ENCODE measurements around the gene PRDM16. TPM values are rescaled to one million over a fixed set of nuclear protein-coding genes. Genes with fewer than 3 reads are reported as not detected.

The PRDM16 gene
- total RNA-seq, 4 donors from 2014 or later, result 5.4 to 13.2 (median 7.7) TPM

- no peaks in the 10 kb centered on the region for H3K36me3 ChIP-seq
- peaks cover 0 to 15% of the 10 kb centered on the region in 2 donors for H3K27me3 ChIP-seq
- no peak for DNase-seq
- peaks cover 0 to 14% (median 3%) of the 10 kb centered on the region in 4 donors for H3K4me1 ChIP-seq
- TF ChIP-seq CTCF (IDR thresholded peaks at IDR 0.05) (no peak), POLR2A (IDR thresholded peaks at IDR 0.05) (no peak)
- H3K9me3 ChIP-seq, result no peaks in the 10 kb centered on the region
- H3K4me3 ChIP-seq, result no peak overlapping the region
- H3K27ac ChIP-seq, result no peak overlapping the region
Measured at GRCh38 chr1:3074800-3075199, 5.8 kb downstream of the PRDM16 start.

GRCh38 chr1:3075666-3076362, 6.8 kb downstream of the PRDM16 start:
- H3K9me3 ChIP-seq, result no peaks in the 10 kb centered on the region
- H3K27me3 ChIP-seq, result peaks cover 0 to 15% of the 10 kb centered on the region in 2 donors
- H3K27ac ChIP-seq, result no peak overlapping the region
- H3K4me3 ChIP-seq, result no peak overlapping the region
- no peak for TF ChIP-seq CTCF (IDR thresholded peaks at IDR 0.05)
- TF ChIP-seq POLR2A (IDR thresholded peaks at IDR 0.05), result no peak
- H3K36me3 ChIP-seq, result no peaks in the 10 kb centered on the region
- H3K4me1 ChIP-seq, result peaks cover 0 to 9% (median under 1%) of the 10 kb centered on the region in 4 donors
- DNase-seq, result no peak

- Histone ChIP-seq H3K4me3 (no peak overlapping the region), H3K9me3 (no peaks in the 10 kb centered on the region), H3K36me3 (no peaks in the 10 kb centered on the region), H3K27me3 (peaks cover 0 to 15% of the 10 kb centered on the region in 2 donors), H3K27ac (no peak overlapping the region), H3K4me1 (peaks cover 0 to 8% (median 0%) of the 10 kb centered on the region in 4 donors)
- no peak for TF ChIP-seq CTCF (IDR thresholded peaks at IDR 0.05)
- TF ChIP-seq POLR2A (IDR thresholded peaks at IDR 0.05), result no peak
- no peak for DNase-seq
Measured at GRCh38 chr1:3076363-3076740, 7.3 kb downstream of the PRDM16 start.

GRCh38 chr1:3077081-3077480, 8.1 kb downstream of the PRDM16 start:
- no peak for DNase-seq
- H3K36me3 ChIP-seq, result no peaks in the 10 kb centered on the region
- H3K27me3 ChIP-seq, result peaks cover 0 to 15% of the 10 kb centered on the region in 2 donors
- no peak overlapping the region for H3K4me3 ChIP-seq
- peaks cover 0 to 8% (median 0%) of the 10 kb centered on the region in 4 donors for H3K4me1 ChIP-seq
- TF ChIP-seq POLR2A (IDR thresholded peaks at IDR 0.05), result no peak
- no peak for TF ChIP-seq CTCF (IDR thresholded peaks at IDR 0.05)
- no peaks in the 10 kb centered on the region for H3K9me3 ChIP-seq
- no peak overlapping the region for H3K27ac ChIP-seq

GRCh38 chr1:3077561-3077960, 8.6 kb downstream of the PRDM16 start:
- TF ChIP-seq CTCF (IDR thresholded peaks at IDR 0.05) (no peak), POLR2A (IDR thresholded peaks at IDR 0.05) (no peak)
- H3K36me3 ChIP-seq, result no peaks in the 10 kb centered on the region
- peaks cover 0 to 13% of the 10 kb centered on the region in 2 donors for H3K27me3 ChIP-seq
- H3K4me1 ChIP-seq, result peaks cover 0 to 8% (median 0%) of the 10 kb centered on the region in 4 donors
- no peak overlapping the region for H3K27ac ChIP-seq
- H3K9me3 ChIP-seq, result no peaks in the 10 kb centered on the region
- no peak for DNase-seq
- H3K4me3 ChIP-seq, result no peak overlapping the region
